HG02759 (cell line): Measurements from ENCODE around the gene TMEM63B.
A peak's percentile ranks its signal among the peaks of the same experiment; 100 is the strongest.
"Not testable (repeated sequence)": the region's sequence is repeated elsewhere in the genome, so short reads cannot be mapped to it uniquely, and the experiment has no call there.

Source experiments
- ATAC-seq: cut with Tn5 transposase; IDR thresholded peaks from one replicate; pipeline ENCODE4 v1.9.1; 2021; ENCODE audit warnings: mild to moderate bottlenecking, moderate library complexity; ENCODE audit not compliant: unreplicated experiment

TMEM63B gene

DNA sequence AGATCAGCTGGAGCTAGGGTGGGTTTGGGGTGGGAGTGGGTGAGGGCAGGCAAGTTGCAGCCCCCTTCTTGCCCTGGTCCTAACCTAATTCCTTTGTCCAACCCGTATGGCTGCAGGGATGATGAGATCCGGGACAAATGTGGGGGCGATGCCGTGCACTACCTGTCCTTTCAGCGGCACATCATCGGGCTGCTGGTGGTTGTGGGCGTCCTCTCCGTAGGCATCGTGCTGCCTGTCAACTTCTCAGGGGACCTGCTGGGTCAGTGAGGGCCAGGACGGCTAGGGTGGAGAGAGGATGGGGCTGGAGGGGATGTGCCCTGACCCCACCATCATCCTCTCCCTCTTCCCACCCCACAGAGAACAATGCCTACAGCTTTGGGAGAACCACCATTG is 12.0 kb downstream of the TMEM63B start:
- ATAC-seq = no peak

DNA sequence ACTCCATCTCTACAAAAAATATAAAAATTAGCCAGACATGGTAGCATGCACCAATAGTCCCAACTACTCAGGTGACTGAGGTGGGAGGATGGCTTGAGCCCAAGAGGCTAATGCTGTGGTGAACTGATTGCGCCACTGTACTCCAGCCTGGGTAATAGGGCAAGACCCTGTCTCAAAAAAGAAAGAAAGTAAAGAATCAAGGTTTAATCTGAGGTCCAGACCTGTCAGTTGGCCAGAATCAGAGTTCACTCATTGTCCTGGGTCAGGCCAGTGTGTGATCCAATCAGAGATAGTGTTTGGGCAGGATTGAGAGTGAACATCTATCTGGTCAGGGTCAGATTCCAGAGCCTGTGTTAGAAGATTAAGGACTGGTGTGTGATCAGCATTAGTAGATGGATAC is 15.5 kb downstream of the TMEM63B start:
- no peak for ATAC-seq

DNA sequence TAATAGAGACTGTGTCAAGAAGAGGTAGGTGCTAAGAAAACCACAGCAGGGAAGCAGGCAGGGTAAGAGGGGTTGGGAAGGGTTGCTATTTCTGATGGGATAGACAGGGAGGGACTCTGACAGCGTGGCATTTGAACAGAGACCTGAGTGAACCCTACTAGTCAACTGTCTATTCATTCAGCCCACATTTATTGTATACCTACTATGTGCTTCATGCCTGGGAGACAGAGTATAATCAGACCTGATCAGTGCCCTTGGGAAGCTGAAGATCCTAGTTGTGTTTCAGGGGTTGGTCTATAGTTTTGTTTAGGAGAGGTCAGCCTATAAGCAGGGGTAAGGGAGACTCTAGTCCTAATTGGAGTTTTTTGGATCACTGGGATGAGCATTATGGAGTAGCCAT is 16.4 kb downstream of the TMEM63B start:
- ATAC-seq = no peak

DNA sequence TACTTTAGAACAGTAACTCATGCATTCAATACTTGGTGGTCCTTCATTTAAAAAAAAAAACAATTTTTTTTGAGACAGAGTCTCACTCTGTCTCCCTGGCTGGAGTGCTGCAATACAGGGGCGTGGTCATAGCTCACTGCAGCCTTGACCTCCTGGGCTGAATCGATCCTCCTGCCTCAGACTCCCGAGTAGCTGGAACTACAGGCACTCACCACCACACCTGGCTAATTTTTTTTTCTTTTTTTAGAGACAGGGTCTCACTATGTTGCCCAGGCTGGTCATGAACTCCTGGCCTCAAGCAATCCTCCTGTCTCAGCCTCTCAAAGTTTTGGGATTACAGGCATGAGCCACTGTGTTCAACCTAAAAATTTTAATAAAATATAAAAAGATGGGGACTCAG is 17.2 kb downstream of the TMEM63B start:
- ATAC-seq = not testable (repeated sequence)

DNA sequence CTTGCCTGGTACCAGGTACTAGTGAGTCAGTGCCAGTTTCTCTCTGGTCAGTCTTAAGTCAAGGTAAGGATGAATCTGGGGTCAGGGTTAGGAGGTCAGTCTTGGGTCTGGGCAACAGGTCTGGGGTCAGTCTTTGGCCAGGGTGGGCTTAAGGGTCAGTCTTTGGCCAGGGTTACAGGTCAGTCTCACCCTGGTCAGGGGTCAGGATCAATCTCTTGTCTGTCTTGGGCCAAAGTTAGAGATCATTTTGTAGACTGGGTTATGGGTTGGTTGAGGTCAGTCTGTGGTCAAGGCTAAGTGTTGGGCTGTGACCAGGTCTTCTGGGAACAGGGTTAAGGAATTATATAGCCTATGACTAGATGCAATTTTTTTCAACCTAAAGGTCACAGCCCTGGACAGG is 18.5 kb downstream of the TMEM63B start:
- no peak for ATAC-seq

DNA sequence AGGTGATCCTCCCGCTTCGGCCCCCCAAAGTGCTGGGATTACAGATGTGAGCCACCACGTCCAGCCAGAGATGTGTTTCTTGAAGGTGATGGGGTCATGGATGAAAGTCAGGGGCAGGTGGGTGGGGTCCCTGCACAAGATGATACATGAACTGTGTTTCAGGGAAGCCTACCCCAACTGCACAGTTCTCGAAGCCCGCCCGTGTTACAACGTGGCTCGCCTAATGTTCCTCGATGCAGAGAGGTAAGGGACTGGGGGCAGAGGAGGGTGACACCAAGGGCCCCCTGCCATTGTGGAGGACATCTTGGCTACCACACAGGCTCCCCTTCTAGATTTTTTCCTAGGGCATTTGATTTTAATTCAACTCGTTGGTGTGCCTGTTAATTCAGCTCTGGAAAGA is 19.3 kb downstream of the TMEM63B start:
- ATAC-seq = no peak

DNA sequence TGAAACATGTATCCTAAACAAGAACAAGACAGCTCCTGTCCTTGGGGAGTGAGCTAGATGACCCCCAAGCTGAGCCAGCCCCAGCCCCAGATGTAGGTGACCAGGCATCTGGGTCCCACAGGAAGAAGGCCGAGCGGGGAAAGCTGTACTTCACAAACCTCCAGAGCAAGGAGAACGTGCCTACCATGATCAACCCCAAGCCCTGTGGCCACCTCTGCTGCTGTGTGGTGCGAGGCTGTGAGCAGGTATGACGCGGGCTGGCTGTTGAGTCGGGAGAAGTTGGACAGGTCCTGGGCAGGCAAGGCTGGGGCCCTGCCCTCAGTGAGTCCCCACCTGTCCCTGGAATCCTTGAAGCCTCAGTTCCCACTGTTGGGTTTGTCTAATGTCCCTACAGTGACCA is 19.9 kb downstream of the TMEM63B start:
- ATAC-seq = no peak

DNA sequence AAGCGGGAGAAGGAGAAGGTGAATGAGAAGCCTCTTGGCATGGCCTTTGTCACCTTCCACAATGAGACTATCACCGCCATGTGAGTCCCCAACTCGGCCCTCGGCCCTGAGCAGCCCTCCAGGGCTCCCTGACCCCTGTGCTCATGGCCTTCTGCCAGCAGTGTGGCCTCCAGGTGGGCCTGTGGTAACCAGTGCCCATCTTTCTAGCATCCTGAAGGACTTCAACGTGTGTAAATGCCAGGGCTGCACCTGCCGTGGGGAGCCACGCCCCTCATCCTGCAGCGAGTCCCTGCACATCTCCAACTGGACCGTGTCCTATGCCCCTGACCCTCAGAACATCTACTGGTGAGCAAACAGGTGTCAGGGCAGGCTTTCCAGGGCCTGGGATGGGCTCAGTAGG is 21.0 kb downstream of the TMEM63B start:
- ATAC-seq = no peak

DNA sequence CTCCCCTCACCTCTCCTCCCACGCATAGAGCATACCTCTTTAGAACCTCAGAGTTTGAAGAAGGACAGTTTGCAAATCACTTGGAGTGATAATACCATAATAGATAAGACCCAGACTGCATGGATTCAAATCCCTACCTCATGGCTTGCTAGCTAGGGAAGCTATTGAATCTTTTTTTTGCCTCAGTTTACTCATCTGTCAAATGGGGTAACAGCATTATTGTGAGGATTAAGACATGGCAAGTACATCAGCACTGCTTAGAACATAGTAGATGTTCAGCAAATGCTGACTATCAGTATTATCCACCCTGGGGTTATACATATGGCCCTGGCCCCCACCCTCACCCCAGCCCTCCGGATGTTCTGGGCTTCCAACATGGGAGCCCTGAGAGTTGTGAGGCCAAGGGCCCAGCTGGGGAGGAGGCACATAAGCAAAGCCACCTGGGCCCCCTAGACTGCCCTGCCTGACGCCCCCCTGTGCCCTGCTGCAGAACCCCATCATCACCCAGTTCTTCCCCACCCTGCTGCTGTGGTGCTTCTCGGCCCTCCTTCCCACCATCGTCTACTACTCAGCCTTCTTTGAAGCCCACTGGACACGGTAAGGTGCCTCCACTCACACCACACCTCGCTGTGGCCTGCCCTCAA is 22.1 kb downstream of the TMEM63B start:
- ATAC-seq = no peak

DNA sequence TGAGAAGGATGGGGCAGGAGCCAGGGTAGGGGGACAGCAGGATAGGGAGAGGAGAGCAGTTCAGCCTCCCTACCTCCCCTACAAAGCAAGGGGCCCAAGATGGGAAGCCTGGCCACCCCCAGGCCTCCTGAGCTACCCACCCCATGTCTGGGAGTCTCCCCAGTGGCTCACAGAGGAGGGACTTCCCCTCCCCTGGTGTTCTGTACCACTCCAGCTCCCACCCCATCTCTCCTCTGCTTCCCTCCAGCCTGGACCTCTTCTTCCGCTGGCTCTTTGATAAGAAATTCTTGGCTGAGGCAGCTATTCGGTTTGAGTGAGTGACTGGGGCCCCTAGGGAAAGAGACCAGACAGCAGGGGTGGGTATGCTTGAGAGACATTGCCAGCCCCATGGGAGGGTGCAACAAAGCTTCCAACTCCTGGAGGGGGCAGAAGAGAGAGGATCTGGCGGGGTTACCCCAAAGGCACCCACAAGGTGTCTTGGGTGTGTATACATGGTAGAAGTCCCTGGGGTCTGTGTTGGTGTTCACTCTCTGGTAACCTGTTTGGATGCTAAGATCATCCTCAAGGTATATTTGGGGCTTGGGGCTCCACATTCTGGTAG is 23.1 kb downstream of the TMEM63B start:
- no peak for ATAC-seq

DNA sequence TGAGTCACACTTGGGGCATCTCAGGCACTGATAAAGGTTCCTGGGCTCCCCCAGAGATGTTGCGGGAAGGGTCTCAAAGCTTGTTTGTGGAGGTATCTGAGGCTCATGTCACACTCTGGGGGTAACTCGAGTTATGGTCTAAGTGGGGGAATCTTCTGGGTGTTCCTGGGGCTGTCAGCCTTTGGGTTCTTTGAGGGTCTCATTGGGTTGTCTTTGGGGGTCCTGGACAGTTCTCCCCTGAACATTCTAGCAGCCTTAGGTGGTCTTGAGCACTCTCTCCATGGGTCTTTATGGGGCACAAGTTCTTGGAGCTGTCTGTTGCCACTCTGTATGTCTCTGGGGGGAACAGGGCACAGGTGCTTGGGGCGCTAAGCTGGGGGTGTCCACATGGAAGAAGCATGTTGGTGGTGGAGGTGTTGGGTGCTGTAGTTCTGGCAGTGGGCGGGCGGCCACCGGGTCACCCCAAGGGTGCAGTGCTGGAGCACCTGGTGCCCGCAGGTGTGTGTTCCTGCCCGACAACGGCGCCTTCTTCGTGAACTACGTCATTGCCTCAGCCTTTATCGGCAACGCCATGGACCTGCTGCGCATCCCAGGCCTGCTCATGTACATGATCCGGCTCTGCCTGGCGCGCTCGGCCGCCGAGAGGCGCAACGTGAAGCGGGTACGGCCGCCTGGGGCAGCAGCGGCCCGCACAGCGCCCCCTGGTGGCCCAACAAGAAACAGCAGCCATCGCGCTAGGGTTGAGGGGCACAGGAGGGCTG is 24.2 kb downstream of the TMEM63B start:
- ATAC-seq = peak; percentile 85

DNA sequence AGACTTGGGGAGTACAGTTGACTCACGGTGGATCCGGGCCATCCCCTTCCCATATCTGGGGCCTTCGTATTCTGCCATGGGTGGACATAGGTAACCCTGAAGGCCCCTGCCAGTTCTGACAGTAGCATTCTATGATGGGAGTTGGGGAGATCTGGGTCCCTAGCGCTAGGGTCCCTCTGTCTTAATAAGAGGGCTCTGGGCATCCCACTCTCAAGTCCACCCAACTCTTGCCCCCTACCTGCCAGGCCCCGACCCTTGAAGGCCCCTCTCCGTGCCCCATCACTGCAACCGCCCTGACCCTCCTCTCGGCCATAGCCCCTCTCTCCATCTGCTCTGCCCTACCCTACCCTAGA is 24.7 kb downstream of the TMEM63B start:
- no peak for ATAC-seq

DNA sequence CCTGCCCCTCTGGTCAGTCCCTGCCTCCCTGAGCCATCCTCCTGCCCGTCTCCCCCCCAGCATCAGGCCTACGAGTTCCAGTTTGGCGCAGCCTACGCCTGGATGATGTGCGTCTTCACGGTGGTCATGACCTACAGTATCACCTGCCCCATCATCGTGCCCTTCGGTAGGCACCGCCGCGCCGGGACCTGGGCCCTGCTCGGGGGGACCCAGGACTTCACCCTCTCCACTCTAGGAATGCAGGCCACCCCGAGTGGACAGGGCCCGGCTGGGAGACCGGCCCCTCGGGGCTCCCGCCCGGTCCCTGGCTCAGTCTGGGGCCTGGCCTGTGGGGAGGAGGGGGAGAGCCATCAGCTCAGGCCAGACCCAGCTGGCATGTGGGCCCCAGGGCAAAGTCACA is 25.2 kb downstream of the TMEM63B start:
- no peak for ATAC-seq

DNA sequence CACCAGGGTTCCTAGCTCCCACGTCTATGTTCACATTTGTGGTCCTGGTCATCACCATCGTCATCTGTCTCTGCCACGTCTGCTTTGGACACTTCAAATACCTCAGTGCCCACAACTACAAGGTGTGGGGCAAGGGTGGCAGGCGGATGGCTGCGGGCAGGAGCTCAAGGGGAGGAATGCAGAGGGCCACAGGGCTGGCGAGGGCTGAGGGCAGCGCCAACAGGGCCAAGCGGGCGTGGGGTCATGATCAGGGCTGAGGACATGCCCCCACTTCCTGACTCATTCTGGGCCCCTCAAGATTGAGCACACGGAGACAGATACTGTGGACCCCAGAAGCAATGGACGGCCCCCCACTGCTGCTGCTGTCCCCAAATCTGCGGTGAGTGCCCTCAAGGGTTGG is 26.7 kb downstream of the TMEM63B start:
- no peak for ATAC-seq

DNA sequence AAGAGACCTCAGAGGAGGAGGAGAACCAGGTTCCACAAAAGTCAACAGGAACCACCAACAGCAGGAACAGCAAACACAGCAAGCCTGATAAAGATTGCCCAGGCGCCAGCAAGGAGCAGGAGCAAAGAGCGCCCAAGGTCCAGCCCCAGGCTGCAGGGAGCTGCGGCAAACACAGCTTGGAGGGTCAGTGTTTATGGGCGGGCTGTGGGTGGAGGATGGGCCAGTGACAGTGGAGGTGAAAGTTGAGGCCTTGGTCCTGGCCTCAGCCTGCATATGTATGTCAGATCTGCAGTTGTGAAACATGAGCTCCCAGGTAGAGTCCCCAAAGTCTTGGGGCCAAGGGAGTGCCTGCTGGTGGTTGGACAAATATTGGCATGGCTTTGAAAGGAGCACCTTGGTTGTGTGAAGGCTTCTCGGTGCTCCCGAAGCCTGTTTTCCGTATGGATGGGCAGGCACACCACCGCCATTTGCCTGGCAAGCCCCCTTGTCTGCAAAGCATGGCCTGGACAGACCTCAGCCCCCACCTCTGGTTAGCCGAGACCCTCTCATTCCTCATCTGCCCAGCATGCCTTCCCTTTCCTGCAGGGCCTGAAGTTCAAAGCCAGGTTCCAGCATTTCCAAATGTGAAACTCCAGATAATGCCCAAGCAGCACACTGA is 29.3 kb downstream of the TMEM63B start:
- ATAC-seq = no peak

DNA sequence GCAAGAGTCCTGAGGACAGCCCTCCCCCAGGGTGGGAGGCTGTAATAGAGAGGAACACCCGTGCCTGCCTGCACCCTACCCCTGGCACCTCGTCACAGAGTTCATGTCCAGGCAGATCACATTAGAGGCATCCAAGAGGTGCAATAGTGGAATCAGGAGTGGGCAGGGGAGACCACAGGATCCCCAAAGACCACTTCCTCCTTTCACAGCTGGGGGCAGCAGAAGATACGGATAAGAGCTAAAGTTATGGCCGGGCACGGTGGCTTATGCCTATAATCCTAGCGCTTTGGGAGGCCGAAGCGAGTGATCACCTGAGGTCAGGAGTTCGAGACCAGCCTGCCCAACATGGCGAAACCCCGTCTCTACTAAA is 29.8 kb downstream of the TMEM63B start:
- no peak for ATAC-seq

DNA sequence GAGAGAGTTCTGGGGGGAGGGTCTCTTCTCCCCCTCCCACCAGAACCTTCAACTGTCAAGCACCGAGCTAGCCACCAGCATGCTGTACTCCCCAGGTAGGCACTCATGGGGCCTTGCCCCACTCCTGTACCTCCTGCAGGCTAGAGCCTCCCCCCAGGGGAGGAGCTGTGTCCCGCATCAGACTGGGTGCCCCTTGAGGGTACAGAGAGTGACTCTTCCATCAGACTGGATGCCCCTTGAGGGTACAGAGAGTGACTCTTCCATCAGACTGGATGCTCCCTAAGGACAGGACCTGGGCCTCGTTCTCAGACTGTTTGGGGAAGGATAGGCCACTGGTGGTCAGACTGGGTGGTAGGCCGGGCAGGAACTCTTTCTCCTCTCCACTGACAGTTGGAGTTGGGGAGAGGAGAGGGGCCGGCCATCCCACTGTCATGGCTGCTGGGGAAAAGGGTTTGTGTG is 31.4 kb downstream of the TMEM63B start, which contains the start of gene CAPN11:
CAPN11 (plus strand) TSS at position 51 of the 459 bp plus-strand sequence; CDS start at position 80, 29 bp downstream.
- no peak for ATAC-seq

DNA sequence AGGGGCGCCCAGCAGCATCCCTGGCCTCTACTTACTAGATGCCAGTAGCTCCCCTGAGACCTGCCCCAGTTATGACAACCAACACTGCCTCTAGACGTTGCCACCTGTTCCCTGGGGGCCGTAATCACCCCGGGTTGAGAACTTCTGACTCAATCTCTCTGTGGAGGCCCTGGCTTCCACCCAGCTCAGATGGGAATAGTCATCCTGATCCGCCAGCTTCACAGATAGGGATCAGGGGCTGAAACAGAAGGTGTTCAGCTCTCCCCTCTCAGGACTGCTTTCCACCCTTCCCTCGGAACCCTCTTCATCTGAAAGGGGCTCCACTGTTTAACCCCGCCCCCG is 34.6 kb downstream of the TMEM63B start:
- ATAC-seq = no peak

DNA sequence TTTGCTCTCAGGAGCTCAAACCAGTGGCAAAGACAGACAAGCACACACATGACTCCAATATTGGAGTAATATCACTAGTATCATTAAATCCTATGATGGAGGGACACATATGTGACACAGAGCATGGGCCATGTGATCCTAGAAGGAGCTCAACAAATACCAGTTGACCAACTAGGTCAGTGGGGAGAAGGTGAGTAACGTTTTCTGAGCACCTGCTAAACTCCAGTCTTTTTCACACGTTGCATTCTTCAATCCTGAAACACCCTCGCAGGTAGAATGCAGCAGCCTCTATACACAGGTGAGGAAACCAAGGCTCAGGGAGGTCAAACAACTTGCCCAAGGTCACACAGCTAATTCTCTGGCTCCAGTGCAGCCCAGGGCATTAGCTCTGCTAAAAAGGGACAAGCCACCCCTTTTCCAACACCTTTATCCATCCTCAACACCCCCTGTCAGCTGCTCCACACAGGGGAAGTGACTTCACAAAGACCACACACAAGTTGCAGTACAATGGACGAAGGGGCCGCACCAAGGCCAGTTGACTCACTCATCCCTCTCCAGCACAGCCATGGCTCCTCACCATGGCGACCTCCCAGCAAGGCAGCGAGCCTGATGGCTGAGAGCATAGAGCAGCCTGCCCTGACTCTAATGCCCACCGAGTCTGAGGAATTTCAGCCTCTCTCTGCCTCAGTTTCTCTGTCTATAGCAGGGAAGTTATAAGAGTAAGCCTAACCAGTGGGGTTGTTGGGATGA is 35.7 kb downstream of the TMEM63B start:
- ATAC-seq = no peak

DNA sequence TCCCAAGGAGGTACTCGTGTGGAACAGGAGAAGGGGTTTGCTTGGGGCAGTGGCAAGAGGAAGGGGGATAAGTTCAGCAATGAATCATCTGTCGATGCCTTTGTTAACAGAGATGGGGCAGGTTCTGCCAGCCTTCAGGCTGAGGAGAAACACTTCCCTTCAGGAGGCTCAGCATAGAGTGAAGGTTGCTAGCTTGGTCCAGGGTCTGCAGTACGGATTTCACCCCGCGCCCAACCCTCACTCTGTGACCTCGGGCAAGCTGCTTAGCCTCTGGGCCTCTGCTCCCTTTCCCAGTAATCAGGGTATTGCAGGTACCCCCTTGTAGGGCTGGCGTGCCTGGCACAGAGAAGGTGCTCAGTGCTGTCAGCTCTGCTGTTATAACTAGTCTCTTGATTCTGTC is 38.8 kb downstream of the TMEM63B start:
- ATAC-seq = no peak

DNA sequence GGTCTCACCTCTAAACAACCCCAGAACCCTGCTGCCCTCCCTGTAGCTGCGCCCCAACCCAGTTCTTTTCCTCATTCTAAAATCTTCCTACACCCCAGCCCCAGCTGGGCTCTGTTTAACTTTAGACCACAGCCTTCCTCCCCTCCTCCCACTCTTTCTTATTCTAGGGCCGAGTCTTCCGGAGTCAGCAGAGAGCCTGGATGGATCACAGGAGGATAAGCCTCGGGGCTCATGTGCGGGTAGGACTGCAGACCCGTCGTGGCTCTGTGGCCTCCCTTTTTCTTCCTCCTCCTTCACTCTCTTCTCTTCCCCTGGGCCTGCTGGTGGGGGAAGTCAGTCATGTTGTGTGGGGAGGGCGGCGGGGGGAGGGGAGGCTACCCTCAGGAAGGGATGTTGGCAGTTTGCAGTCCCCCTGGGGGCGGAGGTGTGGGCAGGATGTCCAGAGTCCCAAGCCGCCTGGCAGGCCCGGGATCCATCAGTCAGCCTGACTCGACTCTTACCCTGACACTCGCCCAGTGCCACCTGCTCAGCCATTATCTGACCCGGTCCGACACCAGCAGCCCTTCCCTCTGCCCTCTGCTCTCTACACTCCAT is 39.3 kb downstream of the TMEM63B start:
- ATAC-seq = no peak
